Placental pericyte (primary cell): ENCODE results near the gene YEATS2. TPM values are rescaled to one million over a fixed set of nuclear protein-coding genes. Genes with fewer than 3 reads are reported as not detected.

Experiments used
- total RNA-seq: library from RNA; depleted of rRNA; stranded (reverse); fragments of >200 nt; gene quantifications from 2 replicates; pipeline ENCODE4 v1.2.3, GENCODE V29; 2012

Gene YEATS2
- 21.0 and 35.4 TPM in 2 replicates for total RNA-seq

GRCh38 chr3:183697610-183698317 lies at the start of gene YEATS2:
YEATS2 (plus strand) TSS chr3:183697797; CDS start chr3:183715163, 17,366 bp downstream.

DNA sequence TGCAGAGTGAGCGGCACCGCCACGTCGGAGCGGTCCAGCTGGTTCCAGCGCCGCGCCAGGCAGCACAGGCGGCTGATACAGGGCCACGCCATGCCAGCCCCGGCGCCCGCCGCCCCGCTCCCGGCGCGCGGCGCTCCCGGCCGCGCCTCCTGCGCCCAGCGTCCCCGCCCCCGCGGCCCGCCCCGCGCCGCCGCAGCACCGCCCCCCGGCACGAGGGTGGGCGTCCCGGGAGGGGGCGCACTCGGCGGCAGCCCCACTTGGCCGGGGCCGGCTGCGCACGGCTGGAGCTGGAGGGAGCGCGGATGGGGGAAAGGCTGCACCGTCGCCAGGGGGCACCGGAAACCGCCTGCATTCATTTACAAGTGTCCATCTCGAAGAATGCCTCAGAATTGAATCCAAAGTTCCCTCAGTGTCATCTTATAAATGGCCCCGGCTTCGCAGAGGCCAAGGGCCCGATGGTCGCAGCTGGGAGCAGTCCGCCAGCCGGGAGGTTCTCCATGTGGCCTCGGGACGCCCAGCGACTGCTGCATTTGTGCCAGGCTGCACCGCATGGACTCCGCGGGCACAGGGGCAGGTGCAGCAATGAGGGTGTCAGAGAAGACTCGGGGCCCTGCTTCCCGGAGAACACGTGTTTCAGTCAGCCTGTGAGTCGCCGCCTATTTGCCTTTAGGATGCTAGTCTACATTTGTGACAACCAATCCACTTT lies 128.0 kb downstream of the YEATS2 start, which contains the start of gene MAP6D1:
MAP6D1 (minus strand) TSS at position 122 of the 706 bp plus-strand sequence; CDS start at position 92, 30 bp downstream.

Other genes starting within 250 kb of the YEATS2 start
- under 0.01 TPM in 1 of 2 replicates, not detected in the other for gene KLHL6, start 142.1 kb upstream of the YEATS2 start, total RNA-seq
- gene KLHL24, start 62.2 kb upstream of the YEATS2 start, total RNA-seq: 26.1 and 83.4 TPM in 2 replicates
- gene MAP6D1, start 127.8 kb downstream of the YEATS2 start, total RNA-seq: 1.8 and 2.0 TPM in 2 replicates
- gene PARL, start 187.1 kb downstream of the YEATS2 start, total RNA-seq: 28.5 and 32.2 TPM in 2 replicates